IPS DF 6.9 (cell line): ENCODE measurements around the gene OR2M7.
"Not testable (repeated sequence)": the region's sequence is repeated elsewhere in the genome, so short reads cannot be mapped to it uniquely, and the experiment has no call there.

Experiments
- DNase-seq: peaks from one replicate; pipeline ENCODE4 v3.0.0-alpha.2; 2013; ENCODE audit warnings: low read depth, low spot score
- H3K27ac ChIP-seq: one replicate; pipeline ENCODE4 v1.5.1; 2013; ENCODE audit warnings: low read length, control low read depth
- H3K27me3 ChIP-seq: 2 replicates; pipeline ENCODE4 v1.6.1; 2013; ENCODE audit warnings: mild to moderate bottlenecking, low read length; ENCODE audit not compliant: control insufficient read depth, insufficient read depth
- H3K36me3 ChIP-seq: 2 replicates; pipeline ENCODE4 v1.6.1; 2013; ENCODE audit warnings: low read length; ENCODE audit not compliant: control insufficient read depth, insufficient read depth
- H3K4me1 ChIP-seq: 2 replicates; pipeline ENCODE4 v1.6.1; 2013; ENCODE audit warnings: low read length; ENCODE audit not compliant: control insufficient read depth, insufficient read depth
- H3K4me3 ChIP-seq: 2 replicates; pipeline ENCODE4 v1.5.1; 2013; ENCODE audit warnings: mild to moderate bottlenecking, low read length
- H3K9me3 ChIP-seq: 2 replicates; pipeline ENCODE4 v1.6.1; 2013; ENCODE audit warnings: low read length, inconsistent platforms; ENCODE audit not compliant: control insufficient read depth, insufficient read depth
- WGBS: extraction: QIAGEN DNeasy Blood & Tissue Kit; methylation state at CpG from one replicate; pipeline ENCODE4 v1.1.7; 2013; ENCODE audit warnings: mixed read lengths, missing lambda C conversion rate; ENCODE audit not compliant: insufficient read length, insufficient coverage; 5-methylcytosine and 5-hydroxymethylcytosine counted together

OR2M7 gene

DNA sequence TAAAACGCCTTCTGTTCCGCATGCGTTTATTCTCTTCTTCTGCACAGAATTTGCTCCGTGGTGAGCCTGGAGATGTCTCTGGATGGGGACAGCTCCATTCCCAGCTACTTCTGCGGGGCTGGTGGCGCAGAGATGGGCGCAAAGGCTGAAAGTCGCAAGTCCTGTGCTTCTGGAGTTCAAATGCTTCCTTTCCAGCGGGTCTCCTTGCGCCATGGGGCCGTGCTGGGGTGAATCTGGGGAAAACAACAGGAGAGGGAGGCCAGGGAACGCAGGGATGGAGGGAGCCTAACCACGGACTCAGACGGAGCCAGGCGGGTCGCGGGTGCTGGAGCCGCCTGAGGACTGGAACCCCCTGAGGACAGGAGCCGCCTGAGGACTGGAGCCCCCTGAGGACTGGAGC is 18.3 kb downstream of the OR2M7 start:
- peaks cover 2% of the 10 kb centered on the region for H3K9me3 ChIP-seq
- WGBS = no CpG with 5 or more reads among the region's 19 CpGs
- DNase-seq = no peak

GRCh38 chr1:248305672-248306071 is 18.7 kb downstream of the OR2M7 start:
- H3K4me3 ChIP-seq, H3K4me1 ChIP-seq, H3K36me3 ChIP-seq, H3K27ac ChIP-seq, H3K27me3 ChIP-seq, H3K9me3 ChIP-seq, DNase-seq: not testable (repeated sequence)
- no CpG with 5 or more reads among the region's 9 CpGs for WGBS

More for the DNA sequence above, 18.3 kb downstream of the OR2M7 start:
- H3K4me1 ChIP-seq = no peaks in the 10 kb centered on the region
- H3K27me3 ChIP-seq = no peaks in the 10 kb centered on the region
- no peak overlapping the region for H3K27ac ChIP-seq
- H3K4me3 ChIP-seq = no peak overlapping the region
- H3K36me3 ChIP-seq = no peaks in the 10 kb centered on the region

DNA sequence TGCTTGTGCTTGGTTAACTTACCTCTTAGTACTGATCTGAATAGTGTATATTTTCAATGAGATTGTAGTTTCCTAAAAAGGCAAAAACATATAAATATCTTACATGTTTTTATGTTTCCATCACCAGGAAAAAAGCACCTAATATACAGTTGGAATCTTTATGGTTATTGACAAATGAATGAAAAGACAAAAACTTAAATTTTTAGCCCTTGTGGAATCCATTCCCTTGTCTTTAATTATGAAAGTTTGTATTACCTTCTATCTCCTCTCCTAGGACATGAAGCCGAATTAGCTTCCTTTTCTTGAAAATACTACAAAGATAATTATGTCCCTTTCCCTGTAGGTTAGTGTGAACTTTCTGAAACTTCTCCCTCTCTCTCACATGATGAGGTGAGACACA is 21.0 kb downstream of the OR2M7 start, which contains the start of gene OR2T12:
Gene OR2T12, minus strand, starts transcription at position 101 of the 400 bp plus-strand sequence. CDS start 7,846 bp downstream, outside the sequence.
- Histone ChIP-seq H3K9me3 (peaks cover 2% of the 10 kb centered on the region), H3K4me3 (no peak within 1 kb of the TSS), H3K4me1 (no peaks in the 10 kb centered on the region), H3K27ac (no peak within 1 kb of the TSS), H3K27me3 (no peaks in the 10 kb centered on the region), H3K36me3 (no peaks in the 10 kb centered on the region)
- WGBS = no CpG with 5 or more reads among the region's 1 CpG
- no peak for DNase-seq

DNA sequence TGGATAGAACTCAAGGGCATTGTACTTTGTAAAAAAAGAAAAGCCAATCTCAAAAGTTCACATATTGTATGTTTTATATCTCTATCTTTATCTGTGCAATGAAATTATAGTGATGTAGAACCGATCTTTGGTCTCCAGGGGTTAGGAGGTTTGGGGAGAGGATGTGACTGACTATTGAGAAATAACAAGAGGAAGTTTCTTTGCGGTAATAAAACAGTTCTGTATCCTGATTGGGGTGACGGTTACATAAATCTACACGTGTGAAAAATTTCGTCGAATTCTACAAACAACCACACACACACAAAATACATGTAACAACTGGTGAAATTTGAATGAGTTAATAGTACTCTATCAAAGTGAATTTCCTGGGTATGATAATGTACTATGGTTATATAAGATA is 36.0 kb downstream of the OR2M7 start:
- no peaks in the 10 kb centered on the region for H3K4me1 ChIP-seq
- no peak for DNase-seq
- no CpG with 5 or more reads among the region's 6 CpGs for WGBS
- no peak overlapping the region for H3K27ac ChIP-seq
- H3K9me3 ChIP-seq = peaks cover 1% of the 10 kb centered on the region
- no peaks in the 10 kb centered on the region for H3K27me3 ChIP-seq
- H3K4me3 ChIP-seq = no peak overlapping the region
- H3K36me3 ChIP-seq = no peaks in the 10 kb centered on the region

- DNase-seq = no peak
- Histone ChIP-seq H3K36me3 (no peaks in the 10 kb centered on the region), H3K27ac (no peak within 1 kb of the TSS), H3K27me3 (no peaks in the 10 kb centered on the region), H3K4me1 (no peaks in the 10 kb centered on the region), H3K4me3 (no peak within 1 kb of the TSS), H3K9me3 (peaks cover 3% of the 10 kb centered on the region; the same call in 1 of the 2 replicates)
- WGBS = no CpG with 5 or more reads among the region's 1 CpG
Observed at GRCh38 chr1:248277876-248278275, 46.5 kb downstream of the OR2M7 start, which contains the start of gene OR2T33. Gene OR2T33, minus strand, starts transcription at chr1:248277976. Its CDS starts 4,162 bp downstream, at chr1:248273814.
